GM19043 (cell line): Measurements from ENCODE around the gene CFAP45.

Source experiments
- ATAC-seq: cut with Tn5 transposase; IDR thresholded peaks from one replicate; pipeline ENCODE4 v1.9.1; 2021; ENCODE audit warnings: low read depth; ENCODE audit not compliant: unreplicated experiment

CFAP45 gene

GRCh38 chr1:159855709-159856108, 44.3 kb downstream of the CFAP45 start:
- no peak for ATAC-seq

DNA sequence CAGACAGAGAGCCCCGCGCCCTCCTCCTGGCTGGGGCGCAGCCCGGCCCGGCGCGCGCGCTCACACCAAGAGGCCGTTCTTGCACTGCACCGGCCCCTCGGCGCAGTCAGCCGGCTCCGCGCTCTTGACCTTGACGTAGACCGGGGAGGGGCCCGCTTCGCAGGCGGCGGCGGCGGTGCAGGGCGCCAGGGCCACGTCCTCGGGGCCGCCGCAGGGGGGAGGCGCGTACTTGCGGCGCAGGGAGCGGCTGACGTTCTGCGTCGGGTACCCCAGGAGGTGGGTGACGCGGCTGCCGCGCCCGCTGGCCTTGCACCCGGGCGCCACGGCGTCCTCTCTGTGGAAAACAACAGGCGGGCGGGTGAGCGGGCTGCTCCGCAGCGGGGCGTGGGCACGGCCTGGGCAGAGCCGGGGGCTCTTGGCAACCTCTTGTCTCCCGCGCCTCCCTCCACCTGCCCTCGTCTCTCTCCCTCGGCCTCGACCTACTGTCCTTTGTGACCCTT, 45.2 kb downstream of the CFAP45 start:
- peak; percentile 80 for ATAC-seq

DNA sequence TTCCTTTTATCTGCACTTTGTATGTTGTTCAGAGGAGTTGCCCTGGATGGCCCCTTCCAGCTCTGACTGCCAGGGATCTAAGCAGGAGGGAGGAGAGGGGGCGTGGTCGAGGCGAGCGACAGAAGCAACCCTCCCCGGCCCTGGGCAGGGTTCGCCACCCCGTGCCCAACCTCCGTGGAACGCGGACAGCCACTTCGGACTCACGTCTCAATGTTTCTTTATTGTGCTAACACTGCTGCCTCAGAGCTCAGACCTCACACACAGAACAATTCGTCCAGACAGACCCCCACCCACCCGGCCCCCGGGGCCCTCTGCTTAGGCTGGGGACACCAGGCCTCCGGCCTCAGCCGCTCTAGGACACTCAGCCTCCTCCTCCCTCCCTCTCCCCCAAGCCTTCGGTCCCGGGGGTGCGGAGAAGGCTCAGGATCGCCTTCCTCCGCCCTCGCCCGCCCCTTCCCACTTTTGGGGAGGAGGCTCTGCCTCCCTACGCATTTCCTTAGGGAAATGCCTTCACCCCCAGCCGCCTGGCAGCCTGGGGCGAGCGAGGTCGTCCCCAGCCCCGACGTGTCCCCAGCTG, 45.8 kb downstream of the CFAP45 start:
- no peak for ATAC-seq

DNA sequence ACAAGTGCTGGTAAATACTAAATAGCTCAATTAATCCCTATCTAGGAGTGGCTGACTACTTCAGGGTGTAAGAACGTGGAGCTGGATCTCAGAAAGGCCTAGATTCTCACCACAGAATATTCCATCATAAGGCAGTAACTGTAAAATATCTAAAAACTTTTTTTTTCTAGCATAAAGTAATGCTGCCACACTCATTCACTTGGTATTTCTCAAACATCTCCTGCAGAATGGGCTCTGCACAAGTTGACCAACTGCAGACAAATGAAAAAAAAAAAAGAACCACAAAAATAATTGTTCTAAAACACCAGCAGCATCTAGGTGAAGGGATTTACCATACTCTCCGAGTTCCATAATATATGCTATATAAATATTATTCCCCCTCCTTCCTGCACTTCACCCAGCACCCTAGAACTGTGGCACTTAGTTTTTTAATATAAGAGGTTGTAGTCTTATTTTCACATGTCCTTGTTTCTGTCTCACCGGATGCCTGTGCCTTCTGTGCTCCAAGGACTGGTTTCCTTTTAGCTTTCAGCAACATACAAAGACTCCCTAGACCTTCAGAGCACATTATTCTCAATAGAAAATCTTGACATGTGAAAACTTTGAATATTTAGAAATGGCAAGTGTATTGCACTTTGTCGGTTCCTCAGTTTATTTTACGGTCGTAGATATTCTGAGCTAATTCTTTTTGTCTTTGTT, 46.4 kb downstream of the CFAP45 start:
- ATAC-seq, result no peak

DNA sequence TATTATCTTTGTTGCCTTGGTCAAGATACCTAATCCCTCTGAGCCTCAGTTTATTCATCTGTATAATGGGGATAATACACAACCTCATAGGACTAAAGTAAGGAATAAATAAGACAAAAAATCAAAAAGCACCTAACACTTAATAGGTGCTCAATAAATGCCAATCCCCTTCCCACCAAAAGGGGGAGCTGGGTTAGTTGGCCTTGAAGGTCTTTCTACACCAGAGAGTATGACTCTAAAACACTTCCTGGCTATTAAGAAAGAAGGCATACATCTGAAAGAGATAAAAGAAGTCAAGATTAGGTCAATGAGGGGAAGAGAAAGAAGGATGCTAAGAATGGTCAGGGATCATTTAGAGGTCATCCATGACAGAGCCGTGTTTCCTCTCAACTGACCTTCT, 48.6 kb downstream of the CFAP45 start:
- ATAC-seq, result no peak

DNA sequence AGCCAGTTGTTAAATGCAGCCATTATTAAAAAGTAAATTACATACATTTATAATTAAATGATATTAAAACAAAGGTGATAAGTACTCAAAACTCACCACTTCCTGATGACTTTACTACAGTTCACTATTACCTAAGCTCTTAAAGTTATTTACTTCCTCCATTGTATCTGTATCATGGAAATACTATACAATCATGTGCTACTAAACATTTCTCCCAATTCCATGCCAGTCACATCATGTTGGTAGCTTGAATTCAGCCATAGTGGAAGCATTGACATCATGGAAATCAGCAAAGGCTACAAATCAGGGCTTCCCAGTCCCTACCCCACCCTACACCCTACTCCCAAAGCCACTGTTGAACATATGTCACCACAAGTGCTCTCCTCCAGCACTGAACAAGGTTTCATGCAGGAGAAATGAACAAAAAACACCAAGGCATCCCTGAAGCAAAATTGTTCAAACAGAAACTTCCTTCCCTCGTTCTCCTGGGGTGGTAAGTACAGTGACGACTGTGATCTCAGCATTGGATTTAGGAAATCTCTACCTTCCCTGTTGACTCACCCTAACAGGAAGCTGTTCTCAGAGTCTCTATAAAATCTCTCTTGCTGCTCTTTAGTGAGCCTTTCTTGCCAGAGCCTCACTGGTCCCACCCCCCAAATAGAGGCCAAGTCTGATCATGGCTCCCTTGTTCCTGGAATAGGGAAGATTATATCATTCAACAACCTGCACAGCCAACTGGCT, 50.2 kb downstream of the CFAP45 start:
- ATAC-seq, result no peak

DNA sequence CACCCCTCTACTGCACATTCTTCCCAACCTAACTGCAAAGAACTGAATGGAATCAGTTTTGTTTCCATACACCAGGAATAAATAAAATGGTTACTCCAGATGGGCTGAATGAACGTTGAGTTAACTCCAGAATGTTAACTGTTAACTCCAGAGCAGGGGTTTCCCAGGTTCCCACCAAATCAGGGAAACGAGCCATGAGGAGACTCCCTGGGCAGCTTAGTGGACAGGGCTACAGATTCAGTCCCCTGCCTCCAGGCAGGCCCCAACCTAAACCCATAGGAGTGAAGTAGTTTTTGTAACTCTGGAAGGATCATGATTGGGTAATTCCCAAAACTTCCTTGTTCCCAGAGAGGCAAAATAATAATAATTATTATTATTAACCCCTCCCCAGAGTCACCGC, 51.6 kb downstream of the CFAP45 start:
- ATAC-seq, result no peak

GRCh38 chr1:159847231-159847630, 52.7 kb downstream of the CFAP45 start:
- no peak for ATAC-seq

GRCh38 chr1:159845751-159846629, 54.0 kb downstream of the CFAP45 start:
- no peak for ATAC-seq

DNA sequence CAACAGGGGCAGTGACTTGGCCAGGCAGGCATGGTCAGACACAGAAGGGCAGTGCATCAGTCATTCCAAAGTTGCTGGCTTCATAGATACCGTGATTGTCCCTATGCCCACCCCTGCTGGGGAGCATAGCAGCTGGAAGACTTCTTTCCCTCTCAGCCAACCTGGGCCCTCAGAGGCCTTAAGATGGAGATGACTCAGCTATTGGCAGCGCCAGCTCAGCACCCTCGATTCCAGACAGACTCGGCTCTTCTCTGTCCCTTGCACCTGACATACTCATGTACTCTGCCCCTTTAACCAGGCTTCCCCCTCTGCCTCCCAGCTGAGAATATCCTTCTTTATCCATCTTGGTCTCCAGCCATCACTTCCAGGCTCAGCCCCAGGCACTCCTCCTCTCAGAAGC, 56.5 kb downstream of the CFAP45 start:
- ATAC-seq, result no peak

DNA sequence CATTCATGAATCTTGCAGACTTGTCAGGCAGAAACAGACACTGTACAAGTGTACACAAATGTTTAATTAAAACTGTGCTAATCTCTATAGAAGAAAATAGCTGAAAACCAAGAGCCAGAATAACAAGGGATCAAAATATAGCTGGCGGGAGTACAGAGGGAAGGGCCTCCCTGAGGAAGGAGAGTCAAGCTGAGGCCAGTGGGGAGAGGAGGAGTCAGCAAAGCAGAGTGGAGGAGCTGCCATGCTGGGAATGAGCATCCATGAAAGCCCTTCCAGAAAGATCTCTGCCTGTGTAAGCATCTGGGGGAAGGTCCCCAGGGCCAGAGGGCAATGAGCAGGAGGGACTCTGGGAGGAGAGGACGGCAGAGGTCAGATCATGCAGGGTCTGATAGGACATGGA, 58.2 kb downstream of the CFAP45 start:
- no peak for ATAC-seq

DNA sequence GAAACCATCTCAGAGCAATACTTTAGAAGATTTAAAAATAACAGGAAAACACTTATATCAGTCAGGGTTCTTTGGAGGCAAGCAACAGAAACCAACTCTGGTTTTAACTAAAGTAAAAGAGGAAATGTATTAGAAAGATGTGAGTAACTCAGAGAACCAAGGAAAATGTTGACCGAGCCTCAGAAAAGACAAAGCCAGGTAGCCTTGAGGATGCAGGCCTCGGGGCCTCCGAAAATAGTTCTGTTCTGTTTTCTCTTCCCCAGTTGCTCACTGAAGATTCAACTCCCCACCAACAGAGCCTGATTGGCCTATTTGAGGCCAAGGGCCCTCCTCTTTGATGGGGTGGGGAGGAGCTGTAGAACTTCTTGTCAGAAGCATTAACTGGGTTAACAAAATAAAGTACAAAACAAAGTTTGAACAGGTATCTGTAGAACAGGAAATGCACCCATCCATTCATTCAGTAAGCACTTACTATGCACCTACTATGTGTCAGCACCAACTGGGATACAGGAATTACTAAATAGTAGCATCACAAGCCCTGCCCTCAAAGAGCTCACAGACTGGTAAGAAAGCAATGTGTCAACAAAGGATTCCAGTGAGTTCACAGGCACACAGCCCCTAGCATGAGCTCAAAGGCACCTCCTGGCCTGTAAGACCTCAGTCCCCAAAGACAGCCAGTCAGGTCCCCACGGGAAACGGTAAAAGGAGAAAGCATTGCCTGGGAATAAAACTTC, 60.7 kb downstream of the CFAP45 start:
- ATAC-seq, result no peak

GRCh38 chr1:159838715-159839114, 61.2 kb downstream of the CFAP45 start:
- ATAC-seq, result no peak

GRCh38 chr1:159835862-159836525, 64.0 kb downstream of the CFAP45 start:
- ATAC-seq, result no peak

GRCh38 chr1:159835356-159835755, 64.6 kb downstream of the CFAP45 start:
- no peak for ATAC-seq

DNA sequence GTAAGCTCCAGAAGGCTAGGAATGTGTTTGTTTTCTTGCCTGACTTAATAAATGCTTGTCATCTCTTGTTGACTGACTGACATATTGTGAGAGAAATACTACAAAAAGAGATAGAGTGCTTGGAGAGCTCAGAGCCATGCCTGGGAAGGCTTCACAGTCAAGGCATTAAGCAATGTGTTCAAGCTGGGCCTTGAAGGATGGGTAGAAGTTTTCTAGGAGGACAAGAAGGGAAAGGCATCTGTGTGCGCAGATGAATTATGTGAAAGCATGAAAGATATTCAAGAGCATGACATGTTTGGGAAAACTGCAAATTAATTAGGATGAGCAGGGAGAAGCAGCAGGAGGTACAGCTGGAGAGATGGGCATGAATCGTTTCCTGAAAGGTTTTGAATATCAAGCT, 67.7 kb downstream of the CFAP45 start:
- no peak for ATAC-seq

GRCh38 chr1:159831412-159832141, 68.4 kb downstream of the CFAP45 start:
- ATAC-seq, result no peak

DNA sequence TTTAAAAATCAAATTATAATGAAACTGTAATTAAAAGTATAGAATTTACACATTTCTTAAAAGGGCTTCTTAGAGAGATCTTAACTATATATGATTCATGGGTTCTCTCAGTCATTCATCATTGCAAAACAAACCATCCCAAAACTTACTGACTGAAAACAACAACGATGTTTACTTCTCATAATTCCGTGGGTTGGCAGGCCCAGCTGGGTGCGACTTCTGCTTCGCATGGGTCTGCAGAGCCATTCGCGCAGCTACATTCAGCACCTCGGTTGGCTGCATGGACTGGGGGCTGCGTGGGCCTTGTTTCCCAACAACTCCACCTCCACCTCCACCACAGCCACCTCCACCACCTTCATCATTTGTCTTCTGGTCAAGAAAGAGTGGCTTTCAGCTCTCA, 69.2 kb downstream of the CFAP45 start:
- ATAC-seq, result no peak
